Stimulated activated CD8-positive, alpha-beta memory T cell treated with anti-CD3 and anti-CD28 coated beads, Interleukin-2, amount 100 ng/mL, for 1 hour (primary cell): ENCODE measurements around the gene DCP1A.

Source experiments
- DNase-seq, 2 donors: peaks; one replicate each; pipeline ENCODE4 v3.0.0-alpha.2; 2020; ENCODE audit warnings: low read depth in 2 of 2

DCP1A gene

DNA sequence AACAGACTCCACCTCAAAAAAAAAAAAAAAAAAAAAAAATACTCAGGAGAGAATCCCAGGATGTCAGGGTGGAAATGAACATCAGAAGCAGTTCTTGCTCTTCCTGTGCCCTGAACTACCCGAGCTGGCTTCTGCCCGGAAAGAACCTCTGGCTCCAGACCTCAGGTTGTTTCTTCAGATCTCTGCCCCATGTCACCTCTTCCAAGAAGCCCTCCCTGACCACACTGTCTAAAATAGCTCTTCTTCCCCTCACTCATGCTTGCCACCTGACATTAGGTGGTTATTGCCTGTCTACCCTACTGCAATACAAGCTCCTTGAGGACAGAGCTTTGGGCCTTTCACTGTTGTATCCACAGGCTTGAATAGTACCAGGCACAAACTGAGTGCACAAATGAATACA is 99.7 kb downstream of the DCP1A start:
- no peak for DNase-seq

DNA sequence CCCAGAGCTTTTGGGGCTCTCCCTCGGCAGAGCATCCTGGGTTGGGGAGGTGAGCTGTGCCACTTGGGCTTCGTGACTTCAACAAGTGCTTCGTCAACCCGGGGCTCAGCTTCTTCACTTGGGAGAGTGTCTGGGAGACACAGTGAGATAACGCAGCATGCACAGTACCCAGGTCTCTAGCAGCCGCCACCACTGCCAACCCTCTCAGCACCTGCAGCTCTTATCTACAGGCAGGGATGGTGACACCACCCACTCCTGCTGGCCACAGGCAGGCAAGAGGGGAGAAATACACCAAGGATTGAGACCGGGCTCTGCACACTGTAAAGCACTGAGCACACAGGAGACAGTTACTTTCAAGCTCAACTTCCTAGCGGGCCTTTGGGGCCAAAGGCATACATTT is 103.1 kb downstream of the DCP1A start:
- DNase-seq = no peak

DNA sequence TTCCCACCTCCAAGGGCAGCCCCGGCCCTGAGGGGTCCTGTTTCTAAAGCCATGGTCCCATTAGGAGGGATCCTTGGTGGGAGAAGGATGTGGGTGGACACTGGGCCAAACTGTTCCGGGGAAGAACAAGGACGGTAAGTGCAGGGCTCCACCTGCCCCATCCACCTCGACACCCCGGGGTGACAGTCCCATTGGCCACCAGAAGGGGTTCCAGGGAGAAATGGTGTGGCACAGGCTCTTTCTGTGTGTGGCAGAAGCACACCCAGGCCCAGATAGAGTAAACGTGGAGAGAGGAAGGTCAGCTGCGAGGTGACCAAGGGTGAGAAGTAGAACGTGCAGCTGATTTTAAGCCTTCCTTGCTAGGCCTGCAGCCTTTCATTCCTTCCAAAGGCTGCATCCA is 103.6 kb downstream of the DCP1A start:
- no peak for DNase-seq

DNA sequence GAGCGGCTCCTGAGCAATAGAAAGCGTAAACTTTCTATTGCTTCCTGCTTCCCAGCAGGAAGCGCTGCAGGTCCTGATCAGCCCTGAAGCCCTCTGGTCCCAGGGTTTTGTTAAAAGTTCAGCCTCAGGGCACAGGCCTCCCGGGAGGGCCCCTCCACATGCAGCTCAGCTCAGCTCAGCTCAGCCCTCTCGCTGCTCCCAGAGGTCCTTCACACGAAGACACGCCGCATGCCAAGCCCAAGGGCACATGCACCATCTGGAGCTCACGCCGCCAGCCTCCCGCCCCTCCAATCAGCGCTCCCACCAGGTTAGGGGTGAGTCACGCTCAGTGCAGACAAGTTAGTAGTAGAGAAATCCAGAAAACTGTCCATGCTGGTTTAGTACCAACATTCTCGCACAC is 104.2 kb downstream of the DCP1A start:
- DNase-seq = no peak

DNA sequence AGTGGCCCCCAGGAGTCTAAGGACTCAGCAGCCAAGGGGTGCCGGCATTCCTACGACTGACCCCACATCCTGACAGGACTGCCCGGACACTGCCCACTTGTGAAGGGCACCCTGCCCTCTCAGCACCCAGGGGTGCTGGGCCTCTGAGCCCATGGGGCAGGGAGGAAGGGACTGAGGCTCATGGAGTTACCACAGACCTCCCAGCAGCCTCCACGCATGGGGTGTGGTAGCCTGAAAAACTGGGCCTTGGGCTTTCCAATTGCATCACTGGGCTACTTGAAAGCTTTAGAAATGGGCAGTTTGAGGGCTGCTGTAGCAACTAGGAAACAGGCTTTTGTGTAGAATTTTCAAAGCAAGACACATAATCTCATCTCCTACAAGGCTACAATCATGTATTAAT is 104.7 kb downstream of the DCP1A start:
- DNase-seq = no peak

DNA sequence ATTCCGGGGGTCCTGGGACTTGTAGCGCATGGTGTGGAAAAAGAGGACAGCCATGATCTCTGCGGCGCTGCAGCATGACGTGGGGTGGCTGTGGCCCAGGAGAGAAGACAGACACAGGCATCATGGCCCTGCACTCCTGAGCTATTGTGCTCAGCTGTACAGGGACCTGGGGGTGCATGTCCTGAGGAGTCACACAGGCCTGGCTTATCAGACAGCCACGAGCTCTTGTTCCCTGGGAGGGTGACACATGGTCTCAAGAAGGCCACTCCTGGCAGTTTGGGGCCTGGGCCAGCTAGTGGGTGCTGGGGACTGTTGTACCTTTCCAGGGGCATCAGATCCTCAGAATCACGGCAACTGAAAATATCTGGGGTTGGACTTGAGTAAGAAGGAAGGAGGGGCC is 105.2 kb downstream of the DCP1A start:
- DNase-seq = no peak

DNA sequence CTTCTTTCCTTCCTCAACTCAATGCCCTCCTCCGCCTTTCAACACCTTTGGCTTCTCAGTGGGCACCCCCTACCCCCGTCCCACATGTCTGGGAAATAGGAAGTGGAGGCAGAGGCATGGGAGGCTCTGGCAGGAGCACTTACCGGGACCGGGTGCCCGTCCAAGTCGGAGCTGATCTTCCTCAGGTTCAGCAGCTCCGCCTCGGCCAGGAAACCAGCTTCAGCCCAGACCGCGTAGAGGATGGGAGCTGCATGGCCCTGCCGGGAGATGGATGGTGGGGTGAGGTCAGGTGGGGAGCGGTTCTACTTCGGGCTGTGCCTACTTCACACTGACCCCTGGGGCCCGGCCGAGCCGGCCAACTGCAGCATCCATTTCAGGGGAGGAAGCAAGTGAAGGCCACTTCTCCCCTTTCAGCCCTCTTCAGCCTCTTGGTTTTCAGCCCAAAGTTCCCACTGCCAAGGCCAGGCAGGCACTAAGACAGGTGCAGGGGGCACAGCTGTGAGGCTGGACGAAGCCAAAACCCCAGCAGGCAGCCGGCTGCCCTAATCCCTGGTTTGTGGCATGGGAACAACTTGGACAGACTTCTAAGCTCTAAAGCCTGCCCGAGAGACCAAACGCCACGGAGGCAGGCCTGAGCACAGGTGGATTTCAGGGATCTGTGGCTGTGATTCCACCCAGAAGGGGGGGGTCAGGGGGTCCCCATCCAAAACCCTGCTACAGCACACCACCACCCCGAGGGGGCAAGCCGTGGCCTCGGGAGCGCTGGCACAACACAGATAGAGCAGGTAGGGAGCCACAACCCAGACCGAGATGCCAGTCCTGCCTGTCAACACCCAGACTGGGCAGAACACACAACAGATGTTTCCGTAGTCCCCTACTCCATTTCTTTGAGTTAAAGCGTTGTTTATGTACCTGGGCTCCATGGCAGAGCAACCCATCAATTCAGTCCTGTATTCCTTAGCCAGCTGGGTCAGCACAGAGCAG is 106.1 kb downstream of the DCP1A start:
- no peak for DNase-seq

DNA sequence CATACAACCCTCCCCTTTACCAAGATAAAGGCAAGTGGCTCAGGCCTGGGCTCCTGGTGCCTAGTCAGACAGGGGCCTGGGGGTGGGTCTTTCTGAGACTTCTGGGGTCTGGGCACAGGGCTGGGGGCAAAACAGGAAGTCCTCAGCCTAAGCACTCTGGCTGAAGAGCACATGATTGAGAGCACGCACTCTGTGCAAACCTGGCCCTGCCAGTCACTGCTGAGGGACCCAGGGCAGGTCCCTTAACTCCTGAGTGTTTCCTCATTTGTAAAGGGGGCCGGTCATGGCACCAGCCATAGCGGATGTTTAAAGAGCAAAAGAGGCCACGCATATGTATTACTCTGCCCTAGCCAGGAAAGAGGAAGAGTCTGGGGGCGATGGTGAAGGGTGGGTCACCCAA is 107.5 kb downstream of the DCP1A start:
- DNase-seq = no peak

DNA sequence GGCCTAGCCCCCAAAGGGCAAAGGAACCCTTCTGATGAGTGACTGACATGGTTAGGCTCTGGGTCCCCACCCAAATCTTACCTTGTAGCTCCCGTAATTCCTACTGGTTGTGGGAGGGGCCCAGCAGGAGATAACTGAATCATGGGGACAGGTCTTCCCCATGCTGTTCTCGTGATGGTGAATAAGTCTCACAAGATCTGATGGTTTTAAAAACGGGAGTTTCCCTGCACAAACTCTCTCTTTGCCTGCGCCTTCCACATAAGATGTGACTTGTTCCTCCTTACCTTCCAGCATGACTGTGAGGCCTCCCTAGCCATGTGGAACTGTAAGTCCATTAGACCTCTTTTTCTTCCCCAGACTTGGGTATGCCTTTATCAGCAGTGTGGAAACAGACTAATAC is 108.5 kb downstream of the DCP1A start:
- no peak for DNase-seq

DNA sequence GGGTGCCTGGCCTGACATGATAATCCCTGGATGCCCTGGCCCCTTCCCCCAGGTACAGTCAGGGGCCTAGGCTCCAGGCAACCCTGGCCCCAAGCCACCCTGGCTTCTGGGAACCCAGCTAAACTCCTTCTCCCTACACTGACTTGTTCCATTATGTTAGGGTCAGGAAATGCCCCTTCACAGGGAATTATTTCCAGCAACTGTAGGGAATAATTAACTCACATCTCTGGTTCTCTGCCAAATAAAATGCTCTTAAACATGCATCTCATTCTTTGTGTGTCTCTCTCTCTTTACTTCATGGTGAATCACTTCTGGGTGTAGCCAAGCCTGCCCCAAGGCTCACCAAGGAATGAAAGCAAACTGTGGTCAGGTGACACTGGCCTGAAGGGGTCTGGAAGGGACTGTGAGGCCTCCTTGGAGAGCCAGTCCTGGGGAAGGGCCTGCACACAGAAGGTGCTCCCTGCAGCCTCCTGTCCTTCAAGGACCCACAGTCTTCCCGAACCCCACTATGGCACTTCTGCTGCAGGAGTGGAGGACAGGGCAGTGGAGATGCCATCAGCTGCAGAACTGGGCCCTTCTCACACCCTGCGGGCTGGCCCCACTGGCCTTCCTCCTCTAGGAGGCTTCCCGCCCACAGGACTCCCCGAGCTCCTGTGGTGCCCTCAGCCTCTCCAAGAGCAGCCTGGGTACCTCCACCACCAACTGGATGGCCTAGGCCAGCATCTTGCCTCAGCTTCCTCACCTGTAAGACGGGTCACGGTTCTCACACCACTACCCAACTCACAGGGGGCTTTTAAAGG is 109.1 kb downstream of the DCP1A start:
- DNase-seq = no peak

DNA sequence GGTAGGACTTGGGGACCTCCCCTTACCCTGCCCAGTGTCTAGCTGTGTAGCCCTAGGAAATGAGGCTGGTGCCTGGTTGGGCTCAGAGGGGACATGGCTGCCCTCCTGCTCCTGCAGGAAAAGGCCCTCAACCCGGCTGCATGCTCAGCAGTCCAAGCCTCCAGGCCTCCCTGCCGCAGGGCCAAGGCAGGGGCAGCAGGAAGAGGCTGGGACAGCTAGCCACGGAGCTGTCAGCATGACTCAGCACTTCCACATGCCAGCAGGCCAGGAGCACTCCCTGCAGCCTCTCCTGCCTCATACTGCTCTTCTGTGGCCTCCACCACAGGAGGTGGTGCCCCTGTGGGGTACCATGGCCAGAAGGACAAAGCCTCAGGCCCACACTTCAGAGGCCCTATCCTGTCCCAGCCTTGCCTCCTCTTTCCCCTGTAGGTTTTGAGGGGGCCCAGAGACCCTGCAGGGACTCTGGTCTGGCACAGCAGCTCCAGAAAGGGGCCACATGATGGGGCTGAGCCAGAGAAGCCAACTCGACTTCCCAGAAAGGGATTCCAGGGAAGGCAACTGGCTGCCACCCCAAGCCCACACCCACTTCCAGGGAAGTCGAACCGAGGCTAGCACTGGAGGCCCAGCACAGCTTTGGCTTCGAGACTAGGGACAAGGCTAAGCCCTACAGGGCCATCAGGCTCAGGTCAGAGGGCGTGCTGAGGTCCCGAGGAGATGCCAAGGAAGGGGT is 111.1 kb downstream of the DCP1A start:
- DNase-seq = no peak

DNA sequence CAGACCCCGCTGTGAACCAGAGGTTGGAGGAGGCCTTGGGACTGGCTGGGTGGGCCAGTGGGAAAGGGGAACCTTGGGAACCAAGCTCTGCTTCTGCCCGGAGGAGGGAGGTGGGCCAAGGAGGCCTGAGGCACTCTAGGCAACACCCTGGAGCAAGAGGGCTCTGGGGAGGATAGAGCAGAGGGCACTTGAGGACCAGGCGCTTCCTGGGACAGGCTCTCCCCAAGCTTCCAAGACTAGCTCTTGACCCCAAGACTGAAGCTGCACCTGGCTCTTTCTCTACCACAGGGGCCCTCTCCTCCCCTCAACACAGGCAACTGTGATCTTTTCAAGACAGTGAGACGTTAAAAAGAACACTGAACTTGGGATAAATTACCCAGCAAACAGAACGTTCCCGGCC is 111.8 kb downstream of the DCP1A start:
- DNase-seq = no peak

DNA sequence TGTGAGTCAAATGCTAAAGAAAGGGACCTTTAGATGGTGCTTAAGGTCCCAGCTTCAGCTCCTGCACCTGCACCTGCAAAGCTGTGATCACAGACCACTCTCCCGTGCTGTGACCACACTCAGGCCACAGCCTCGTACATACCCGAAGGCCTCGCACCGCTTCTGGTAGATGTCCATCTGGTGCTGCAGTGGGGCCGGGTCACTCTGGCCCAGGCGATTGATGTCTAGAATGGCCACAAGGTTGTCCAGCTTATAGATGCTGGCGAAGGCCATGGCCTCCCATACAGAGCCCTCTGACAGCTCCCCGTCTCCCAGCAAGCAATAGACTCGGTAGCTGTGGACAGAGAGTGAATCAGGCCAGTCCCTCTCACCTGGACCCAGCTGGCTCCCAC is 112.5 kb downstream of the DCP1A start:
- DNase-seq = no peak

DNA sequence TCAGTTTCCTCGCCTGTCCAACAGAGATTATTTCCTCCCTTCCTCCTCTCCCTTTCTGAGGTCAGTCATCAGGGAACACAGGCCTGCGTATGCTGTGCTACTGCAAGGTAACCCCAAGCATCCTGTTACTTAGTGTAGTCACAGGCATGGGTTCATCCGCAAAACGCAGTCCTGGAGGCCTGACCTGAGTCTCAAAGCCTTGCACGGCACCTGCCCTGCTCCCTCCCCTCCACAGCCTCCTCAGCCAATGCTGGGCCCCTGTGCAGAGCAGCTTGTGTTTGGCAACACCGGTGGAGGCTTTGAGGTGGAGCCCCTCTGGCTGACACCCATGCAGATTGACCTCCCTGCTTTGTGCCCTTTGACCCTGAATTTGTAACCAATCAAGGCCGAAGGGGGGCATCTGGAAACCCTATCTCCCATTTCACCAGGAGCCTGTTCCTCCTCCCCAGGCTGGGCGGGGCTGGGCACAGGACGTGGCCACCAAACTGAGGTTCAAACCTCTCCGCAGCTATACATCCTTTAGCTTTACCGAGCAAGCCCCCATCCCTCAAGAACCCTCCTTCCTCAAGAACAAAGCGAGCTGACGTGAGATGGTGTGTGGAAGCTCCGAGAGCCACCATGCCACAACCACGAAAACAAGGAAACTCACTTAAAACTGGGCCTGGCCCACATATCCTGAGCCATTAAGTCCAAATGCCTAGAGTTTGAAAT is 113.1 kb downstream of the DCP1A start:
- DNase-seq = no peak
